Neural progenitor cell (in vitro differentiated cells): ENCODE data around the gene CNGA2. TPM values are rescaled to one million over a fixed set of nuclear protein-coding genes. Genes with fewer than 3 reads are reported as not detected.

Source experiments
- DNase-seq: peaks from one replicate; pipeline ENCODE4 v3.0.0-alpha.2; 2016; ENCODE audit warnings: low spot score
- H2AFZ ChIP-seq: fragments of 200-600 bp; sonication (generic); replicated peaks from 2 replicates; pipeline ENCODE4 v1.6.1; 2016; ENCODE audit warnings: antibody characterized with exemption
- H3F3A ChIP-seq: fragments of 200-600 bp; sonication (generic); 2 replicates; pipeline ENCODE4 v1.6.1; 2016; ENCODE audit warnings: antibody characterized with exemption, low read depth
- H3K27ac ChIP-seq: fragments of 200-600 bp; sonication (generic); 2 replicates; pipeline ENCODE4 v1.5.1; 2016; ENCODE audit warnings: mild to moderate bottlenecking
- H3K27me3 ChIP-seq: fragments of 200-600 bp; sonication (generic); 2 replicates; pipeline ENCODE4 v1.6.1; 2016; ENCODE audit warnings: mild to moderate bottlenecking, moderate library complexity
- H3K36me3 ChIP-seq: fragments of 200-600 bp; sonication (generic); 2 replicates; pipeline ENCODE4 v1.5.1; 2016
- H3K4me1 ChIP-seq: fragments of 200-600 bp; sonication (generic); 2 replicates; pipeline ENCODE4 v1.6.1; 2016; ENCODE audit warnings: mixed run types
- H3K4me2 ChIP-seq: fragments of 200-600 bp; sonication (generic); 2 replicates; pipeline ENCODE4 v1.6.1; 2016
- H3K4me3 ChIP-seq: fragments of 200-600 bp; sonication (generic); 2 replicates; pipeline ENCODE4 v1.5.1; 2016
- H3K79me2 ChIP-seq: fragments of 200-600 bp; sonication (generic); 2 replicates; pipeline ENCODE4 v1.6.1; 2016; ENCODE audit warnings: low read depth
- H3K9ac ChIP-seq: fragments of 200-600 bp; sonication (generic); 2 replicates; pipeline ENCODE4 v1.6.1; 2016
- H3K9me3 ChIP-seq: fragments of 200-600 bp; sonication (generic); 2 replicates; pipeline ENCODE4 v1.5.1; 2016; ENCODE audit warnings: low read depth
- H4K20me1 ChIP-seq: fragments of 200-600 bp; sonication (generic); 2 replicates; pipeline ENCODE4 v1.6.1; 2016; ENCODE audit warnings: low read depth
- H3K27ac Mint-ChIP-seq: 3 replicates; pipeline ENCODE4 v1.8.0; 2021; ENCODE audit warnings: mixed read lengths
- H3K27me3 Mint-ChIP-seq: 2 replicates; pipeline ENCODE4 v1.8.0; 2022; ENCODE audit warnings: low read depth, mild to moderate bottlenecking, inconsistent platforms, moderate library complexity, mixed read lengths; ENCODE audit not compliant: insufficient read depth
- H3K36me3 Mint-ChIP-seq: 3 replicates; pipeline ENCODE4 v1.8.0; 2021; ENCODE audit warnings: mixed read lengths
- H3K4me1 Mint-ChIP-seq: 3 replicates; pipeline ENCODE4 v1.8.0; 2021; ENCODE audit warnings: mixed read lengths
- H3K4me3 Mint-ChIP-seq: 3 replicates; pipeline ENCODE4 v1.8.0; 2021; ENCODE audit warnings: mild to moderate bottlenecking, moderate library complexity, mixed read lengths
- H3K9me3 Mint-ChIP-seq: 3 replicates; pipeline ENCODE4 v1.8.0; 2020; ENCODE audit warnings: mixed read lengths
- CTCF ChIP-seq: fragments of 200-600 bp; sonication (generic); IDR thresholded peaks from 2 replicates; pipeline ENCODE4 v1.5.1; 2017; ENCODE audit warnings: antibody characterized with exemption, mild to moderate bottlenecking
- EZH2 ChIP-seq: fragments of 200-600 bp; sonication (generic); IDR thresholded peaks from 2 replicates; pipeline ENCODE4 v1.6.1; 2017; ENCODE audit warnings: antibody characterized with exemption, mild to moderate bottlenecking, moderate library complexity
- EZH2phosphoT487 ChIP-seq: fragments of 200-600 bp; sonication (generic); IDR thresholded peaks from 2 replicates; pipeline ENCODE4 v1.6.1; 2017; ENCODE audit warnings: antibody characterized with exemption
- total RNA-seq: library from RNA; depleted of rRNA; stranded (reverse); fragments of >200 nt; gene quantifications from 2 replicates; pipeline ENCODE4 v1.2.3, GENCODE V29; 2015; ENCODE audit warnings: low replicate concordance

The CNGA2 gene
- total RNA-seq, 1 donor from 2014 or later: not detected

- H3K27me3 ChIP-seq: no peaks in the 10 kb centered on the region
- no peaks in the 10 kb centered on the region for H3K79me2 ChIP-seq
- no peak overlapping the region for H3K27ac ChIP-seq
- Mint-ChIP-seq H3K27me3 (peaks cover 2% of the 10 kb centered on the region), H3K36me3 (no peaks in the 10 kb centered on the region), H3K27ac (no peak overlapping the region), H3K9me3 (peaks cover 7% of the 10 kb centered on the region), H3K4me1 (no peaks in the 10 kb centered on the region), H3K4me3 (no peak overlapping the region)
- peaks cover 9% of the 10 kb centered on the region for H3K9me3 ChIP-seq
- no peak overlapping the region for H3K4me2 ChIP-seq
- no peaks in the 10 kb centered on the region for H3K4me1 ChIP-seq
- H2AFZ ChIP-seq: no peak overlapping the region
- DNase-seq: no peak
- TF ChIP-seq EZH2: no peak
- no peak for TF ChIP-seq EZH2phosphoT487
- TF ChIP-seq CTCF: no peak
- no peaks in the 10 kb centered on the region for H3F3A ChIP-seq
- H3K36me3 ChIP-seq: no peaks in the 10 kb centered on the region
- no peak overlapping the region for H3K4me3 ChIP-seq
- no peak overlapping the region for H3K9ac ChIP-seq
- no peaks in the 10 kb centered on the region for H4K20me1 ChIP-seq
Measured at GRCh38 chrX:151771726-151772125, 37.2 kb downstream of the CNGA2 start.

GRCh38 chrX:151773434-151773833 is 38.9 kb downstream of the CNGA2 start:
- Histone ChIP-seq H3K27ac (no peak overlapping the region), H3K79me2 (no peaks in the 10 kb centered on the region), H3K36me3 (no peaks in the 10 kb centered on the region), H3K9me3 (peaks cover 9% of the 10 kb centered on the region), H3K4me3 (no peak overlapping the region), H3K9ac (no peak overlapping the region), H4K20me1 (no peaks in the 10 kb centered on the region), H3K4me1 (no peaks in the 10 kb centered on the region), H2AFZ (no peak overlapping the region), H3K4me2 (no peak overlapping the region), H3F3A (no peaks in the 10 kb centered on the region), H3K27me3 (no peaks in the 10 kb centered on the region)
- Mint-ChIP-seq H3K4me1 (no peaks in the 10 kb centered on the region), H3K9me3 (peaks cover 9% of the 10 kb centered on the region), H3K27ac (no peak overlapping the region), H3K36me3 (no peaks in the 10 kb centered on the region), H3K4me3 (no peak overlapping the region), H3K27me3 (peaks cover 2% of the 10 kb centered on the region)
- DNase-seq: no peak
- TF ChIP-seq CTCF (no peak), EZH2 (no peak), EZH2phosphoT487 (no peak)

DNA sequence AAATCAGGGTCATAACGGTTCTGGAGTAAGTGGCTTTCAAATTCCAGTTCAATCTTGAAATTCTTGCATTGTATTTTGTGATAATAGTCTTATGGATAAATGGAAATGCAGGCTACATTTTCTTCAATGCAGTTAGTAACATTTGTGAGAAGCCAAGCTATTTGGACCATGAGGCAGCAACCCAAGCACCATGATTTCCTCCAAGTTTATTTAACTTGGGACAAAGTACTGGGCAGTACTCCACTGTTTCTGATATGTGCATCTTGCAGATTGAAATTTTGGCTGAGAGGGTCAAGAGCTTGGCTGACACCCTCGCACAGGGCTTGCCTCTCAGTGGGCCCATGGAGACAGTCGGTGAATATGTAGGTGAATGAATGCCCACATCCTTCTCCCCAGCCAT is 39.9 kb downstream of the CNGA2 start:
- Mint-ChIP-seq H3K4me3 (no peak overlapping the region), H3K27ac (no peak overlapping the region), H3K4me1 (no peaks in the 10 kb centered on the region), H3K27me3 (peaks cover 2% of the 10 kb centered on the region), H3K9me3 (peaks cover 9% of the 10 kb centered on the region), H3K36me3 (no peaks in the 10 kb centered on the region)
- no peaks in the 10 kb centered on the region for H3K4me1 ChIP-seq
- no peaks in the 10 kb centered on the region for H4K20me1 ChIP-seq
- H3K36me3 ChIP-seq: no peaks in the 10 kb centered on the region
- H3K4me3 ChIP-seq: no peak overlapping the region
- H2AFZ ChIP-seq: no peak overlapping the region
- no peak overlapping the region for H3K4me2 ChIP-seq
- H3K9ac ChIP-seq: no peak overlapping the region
- no peak overlapping the region for H3K27ac ChIP-seq
- TF ChIP-seq EZH2: no peak
- no peak for TF ChIP-seq CTCF
- TF ChIP-seq EZH2phosphoT487: no peak
- H3K79me2 ChIP-seq: no peaks in the 10 kb centered on the region
- H3K9me3 ChIP-seq: peaks cover 9% of the 10 kb centered on the region
- DNase-seq: no peak
- no peaks in the 10 kb centered on the region for H3K27me3 ChIP-seq
- no peaks in the 10 kb centered on the region for H3F3A ChIP-seq
